ENCODE results near the gene CTNND2. TPM values are rescaled to one million over a fixed set of nuclear protein-coding genes. Genes with fewer than 3 reads are reported as not detected.

The CTNND2 gene
- total RNA-seq, 1 donor from 2014 or later: not detected

- no peak for DNase-seq (ENCODE audit: low read depth)
Measured at GRCh38 chr5:11387382-11387781, 516.9 kb downstream of the CTNND2 start.

DNA sequence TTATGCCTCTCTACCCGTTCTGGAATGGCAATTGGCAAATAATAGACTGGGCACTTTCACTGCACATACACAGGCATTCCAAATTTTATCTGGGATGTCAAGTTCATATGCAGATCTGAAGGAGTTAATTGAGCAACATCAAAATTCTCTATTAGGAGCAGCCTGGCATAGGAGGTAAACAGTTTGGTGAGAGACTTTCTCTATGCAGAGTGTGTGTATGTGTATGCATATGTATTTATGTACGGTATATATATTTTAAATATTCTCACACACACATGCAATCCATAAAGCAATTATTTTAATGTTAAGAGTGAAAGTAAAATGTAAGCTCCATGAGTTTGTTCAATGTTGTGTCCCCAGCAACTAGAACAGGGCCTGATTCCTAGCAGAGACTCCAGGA, 517.8 kb downstream of the CTNND2 start:
- no peak for DNase-seq (ENCODE audit: low read depth)

DNA sequence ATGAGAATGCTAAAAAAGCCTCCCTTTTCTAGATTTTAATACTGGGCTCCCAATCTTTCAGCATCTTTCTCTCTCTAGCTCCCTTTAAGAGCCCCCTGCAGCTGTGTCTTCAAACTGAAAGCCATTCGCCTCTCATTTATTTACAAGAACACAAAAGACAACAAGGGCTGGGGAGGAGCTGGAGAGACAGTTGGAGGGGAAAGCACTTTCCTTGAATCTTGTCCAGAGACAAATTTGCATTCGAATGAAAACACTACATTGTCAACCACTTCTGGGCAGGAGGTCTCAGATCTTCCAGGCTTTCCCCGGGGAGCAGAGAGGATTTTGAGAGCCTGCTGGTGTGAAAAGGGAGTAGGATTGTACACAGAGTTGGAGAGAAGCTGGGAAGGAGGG, 518.3 kb downstream of the CTNND2 start:
- DNase-seq (ENCODE audit: low read depth): no peak

DNA sequence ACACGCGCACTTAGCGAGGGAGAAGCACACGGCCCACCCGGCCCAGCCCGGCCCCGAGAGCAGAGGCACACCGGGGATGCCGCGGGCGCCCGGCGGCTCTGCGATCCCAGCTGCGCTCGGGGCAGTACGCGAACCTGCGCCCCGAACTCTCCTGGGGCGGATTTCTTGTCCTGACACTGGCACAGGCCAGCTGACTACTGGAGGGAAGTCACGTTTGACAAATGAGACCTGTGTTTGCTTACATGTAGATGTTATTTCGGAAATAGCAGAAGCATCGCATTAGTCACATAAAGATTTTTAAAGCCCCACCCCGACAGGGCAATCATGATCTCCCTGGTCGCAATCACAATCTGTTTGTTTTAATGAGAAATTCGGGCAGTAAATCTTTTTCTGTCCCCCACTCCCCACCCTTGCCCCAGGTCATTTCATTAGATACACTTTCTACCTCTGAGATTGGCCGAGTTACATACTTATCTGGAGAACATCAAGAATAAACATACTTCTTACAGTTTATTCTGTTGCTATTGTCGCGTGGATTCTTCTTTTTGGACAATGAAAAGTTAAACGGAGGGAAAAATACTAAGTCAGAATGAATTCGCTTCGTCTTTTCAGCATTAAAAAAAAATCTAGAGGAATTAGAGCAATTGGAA, 518.9 kb downstream of the CTNND2 start:
- DNase-seq (ENCODE audit: low read depth): no peak

DNA sequence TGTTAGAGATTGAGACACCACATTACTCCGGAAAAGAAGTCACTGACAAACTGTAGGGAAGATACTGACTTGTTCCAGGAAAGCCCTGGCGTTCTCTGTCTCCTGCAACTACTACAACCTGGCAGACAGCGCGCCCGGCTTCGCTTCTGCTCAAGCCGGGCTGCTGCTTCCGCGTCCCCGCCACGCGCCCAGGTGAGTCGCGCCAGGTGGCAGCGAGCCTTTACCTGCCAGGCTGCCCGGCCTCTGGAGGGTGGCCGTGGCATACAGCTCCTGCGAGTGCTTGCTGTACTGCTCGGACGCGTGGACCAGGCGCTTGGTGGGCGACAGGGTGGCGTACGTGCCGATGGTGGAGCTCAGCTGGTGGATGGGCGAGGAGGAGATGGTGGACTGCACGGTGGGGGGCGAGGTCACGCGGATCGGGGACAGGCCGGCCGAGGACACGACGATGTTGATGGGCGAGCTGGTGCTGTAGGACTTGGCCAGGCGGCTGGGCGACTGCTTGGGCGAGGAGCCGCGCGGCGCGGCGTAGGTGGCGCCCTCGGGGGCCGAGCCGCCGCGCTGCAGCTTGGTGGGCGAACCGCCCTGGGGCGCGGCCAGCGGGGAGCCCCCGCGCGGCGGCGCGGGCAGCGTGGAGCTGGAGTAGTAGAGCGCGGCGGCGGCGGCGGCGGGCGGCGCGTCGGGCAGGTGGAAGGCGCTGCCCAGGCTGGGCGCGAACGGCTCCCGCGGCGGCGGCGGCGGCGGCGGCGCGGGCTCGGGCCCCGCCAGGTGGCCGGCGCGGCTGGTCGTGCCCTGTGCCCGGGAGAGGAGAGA, 519.6 kb downstream of the CTNND2 start:
- no peak for DNase-seq (ENCODE audit: low read depth)

DNA sequence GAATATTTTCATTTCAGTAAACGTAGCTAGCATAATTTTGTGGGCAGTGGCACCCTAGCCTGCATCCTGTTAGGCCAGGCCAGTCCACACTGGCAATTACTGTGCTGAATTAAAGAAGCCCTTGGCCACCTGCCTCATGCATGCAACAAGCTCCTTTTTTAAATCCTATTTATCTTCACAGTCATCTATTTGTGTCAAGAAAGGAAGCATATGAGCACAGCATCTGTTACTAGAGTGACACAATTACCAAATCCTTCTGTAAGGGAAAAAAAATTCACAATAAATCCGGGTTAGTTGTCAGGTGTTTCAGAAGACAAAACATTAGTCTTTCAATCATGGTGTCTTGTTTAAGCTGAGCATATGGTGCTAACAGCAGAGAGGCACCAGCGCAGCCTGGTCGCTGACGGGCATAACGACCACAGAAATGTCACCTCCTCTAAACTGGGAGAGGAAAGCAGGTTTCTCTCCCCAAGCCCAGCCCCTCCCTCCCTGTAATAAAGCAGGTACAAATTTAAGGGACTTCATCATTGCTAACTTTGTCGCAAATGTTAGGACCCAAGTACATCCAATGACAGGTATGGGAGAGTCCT, 520.6 kb downstream of the CTNND2 start:
- DNase-seq (ENCODE audit: low read depth): no peak

DNA sequence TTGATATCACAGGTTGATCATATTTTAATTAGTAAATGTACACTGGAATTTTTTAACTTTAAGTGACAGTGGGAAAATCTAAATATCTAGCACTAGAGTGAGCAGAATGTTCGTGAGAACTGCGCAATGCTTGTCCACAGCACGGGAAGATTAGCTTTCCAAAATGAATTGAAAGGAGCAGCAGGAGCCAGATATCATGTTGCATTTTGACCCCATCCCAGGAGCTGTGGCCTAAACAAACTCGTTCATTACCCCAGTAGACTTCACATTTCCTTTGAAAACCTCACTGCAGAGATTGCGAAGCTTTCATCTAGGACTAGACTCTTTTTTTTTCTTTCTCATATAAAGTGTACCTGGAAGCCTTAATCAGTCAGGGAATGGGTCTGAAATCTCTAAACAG, 525.8 kb downstream of the CTNND2 start:
- no peak for DNase-seq (ENCODE audit: low read depth)

- DNase-seq (ENCODE audit: low read depth): no peak
Measured at GRCh38 chr5:11377896-11378295, 526.4 kb downstream of the CTNND2 start.

DNA sequence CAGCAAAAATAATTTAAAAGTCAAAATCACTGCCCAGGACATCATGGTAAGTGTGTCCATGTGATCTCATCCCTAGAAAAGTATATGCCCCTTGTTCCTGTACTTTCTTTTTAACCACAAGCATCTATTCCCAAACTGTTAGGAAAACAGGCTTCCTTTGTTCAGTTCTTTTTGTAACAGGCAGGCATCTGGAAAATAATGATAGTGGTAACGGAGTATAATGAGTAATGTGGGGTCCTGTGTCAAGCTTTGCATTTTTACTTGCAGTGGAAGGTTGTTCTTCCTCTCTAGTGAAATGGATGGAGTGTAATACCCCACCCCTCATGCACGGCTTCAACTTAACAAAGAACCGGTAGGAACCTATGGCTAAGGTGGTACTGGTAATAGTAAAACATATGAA, 532.1 kb downstream of the CTNND2 start:
- no peak for DNase-seq (ENCODE audit: low read depth)

DNA sequence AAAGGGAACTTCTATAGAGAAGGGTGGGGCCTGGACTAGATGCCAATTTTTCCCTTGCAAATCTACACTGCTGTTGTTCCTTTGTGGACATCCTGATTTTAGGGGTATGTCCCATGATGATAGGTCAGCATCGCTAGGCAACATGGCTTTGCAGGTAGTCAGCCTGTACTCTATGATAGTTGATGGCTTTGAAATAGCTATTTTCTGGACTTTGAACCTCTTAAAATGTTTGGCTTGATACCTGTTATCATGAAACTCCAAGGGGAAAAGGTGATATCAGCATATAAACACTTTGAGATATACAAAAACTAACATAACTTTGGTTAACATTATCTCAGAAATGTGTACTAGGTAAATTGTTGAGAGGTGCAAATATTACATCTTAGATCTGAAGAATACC, 533.2 kb downstream of the CTNND2 start:
- no peak for DNase-seq (ENCODE audit: low read depth)

DNA sequence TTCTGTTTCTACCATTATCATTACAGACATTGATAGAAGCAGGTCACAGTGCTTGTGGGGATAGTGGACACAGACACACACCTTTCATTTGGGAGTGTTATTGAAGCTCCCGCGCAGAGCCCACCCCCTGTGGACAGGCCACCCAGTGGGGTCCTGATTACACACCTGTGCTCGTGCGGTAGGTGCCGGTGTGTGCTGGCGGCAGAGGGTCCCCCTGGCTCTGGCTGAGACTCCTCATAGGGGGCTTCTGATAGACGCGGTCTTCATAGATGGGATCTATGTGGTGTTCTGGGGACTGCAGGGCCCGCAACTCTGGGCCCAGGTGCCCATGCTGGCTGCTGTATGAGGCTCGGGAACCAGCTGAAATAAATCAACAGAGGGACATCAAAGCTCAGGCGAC, 539.7 kb downstream of the CTNND2 start:
- no peak for DNase-seq (ENCODE audit: low read depth)

GRCh38 chr5:11363631-11364178, 540.5 kb downstream of the CTNND2 start:
- DNase-seq (ENCODE audit: low read depth): no peak

DNA sequence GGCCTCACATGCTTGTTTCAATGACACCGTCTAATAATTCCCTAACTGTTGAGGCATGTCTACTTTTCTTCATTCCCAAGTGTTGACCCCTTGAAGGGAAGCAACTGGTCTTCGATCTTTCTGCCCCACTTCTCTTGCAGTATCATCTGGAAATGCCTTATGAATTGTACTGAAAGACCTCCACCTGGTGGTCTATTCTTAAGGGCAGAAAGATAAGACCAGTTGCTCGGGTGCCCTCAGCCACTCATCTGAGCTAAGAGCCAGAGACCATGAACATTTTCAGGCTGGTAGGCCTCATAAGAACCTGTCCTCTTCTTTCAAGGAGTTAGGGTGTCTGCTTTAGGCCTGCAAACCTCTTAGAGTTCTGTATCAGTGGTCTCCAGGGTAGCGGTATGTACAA, 542.5 kb downstream of the CTNND2 start:
- no peak for DNase-seq (ENCODE audit: low read depth)

- DNase-seq (ENCODE audit: low read depth): no peak
Measured at GRCh38 chr5:11357928-11358327, 546.3 kb downstream of the CTNND2 start.

GRCh38 chr5:11355491-11355890, 548.8 kb downstream of the CTNND2 start:
- DNase-seq (ENCODE audit: low read depth): no peak

- DNase-seq (ENCODE audit: low read depth): no peak
Measured at GRCh38 chr5:11346336-11346735, 557.9 kb downstream of the CTNND2 start.

DNA sequence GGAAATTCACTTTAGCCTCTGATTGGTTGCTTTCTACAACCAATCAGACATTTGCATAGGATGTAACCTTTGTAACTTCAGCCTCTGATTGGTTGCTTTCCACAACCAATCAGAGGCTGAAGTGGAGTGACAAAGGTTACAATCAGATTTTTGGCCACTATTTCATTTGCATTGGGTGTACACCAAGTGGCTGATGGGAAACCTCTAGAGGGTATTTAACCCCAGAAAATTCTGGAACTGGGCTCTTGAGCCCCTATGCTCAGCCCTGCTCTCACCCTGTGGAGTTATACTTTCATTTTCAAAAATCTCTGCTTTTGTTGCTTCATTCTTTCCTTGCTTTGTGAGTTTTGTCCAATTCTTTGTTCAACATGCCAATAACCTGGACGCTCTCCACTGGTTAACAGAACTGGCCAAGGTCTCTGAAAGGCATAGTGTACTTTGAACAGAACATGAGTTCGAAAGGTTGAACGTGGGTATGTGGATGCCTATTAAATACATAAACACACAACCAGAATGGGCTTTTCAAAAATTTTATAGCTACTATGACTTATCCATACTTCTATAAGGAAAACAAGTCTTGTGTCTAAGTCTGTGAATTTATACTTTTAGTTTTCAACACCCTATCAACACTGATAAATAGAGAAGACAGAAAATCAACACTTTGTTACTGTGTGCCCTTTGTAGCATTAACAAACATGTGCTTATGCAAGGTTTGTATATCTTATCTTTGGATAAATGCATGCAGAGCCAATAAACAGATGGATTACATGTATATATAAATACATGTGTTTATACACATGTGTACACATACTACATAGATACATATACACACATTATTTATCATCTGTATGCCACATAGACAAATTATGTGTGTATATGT, 568.1 kb downstream of the CTNND2 start:
- DNase-seq (ENCODE audit: low read depth): no peak

DNA sequence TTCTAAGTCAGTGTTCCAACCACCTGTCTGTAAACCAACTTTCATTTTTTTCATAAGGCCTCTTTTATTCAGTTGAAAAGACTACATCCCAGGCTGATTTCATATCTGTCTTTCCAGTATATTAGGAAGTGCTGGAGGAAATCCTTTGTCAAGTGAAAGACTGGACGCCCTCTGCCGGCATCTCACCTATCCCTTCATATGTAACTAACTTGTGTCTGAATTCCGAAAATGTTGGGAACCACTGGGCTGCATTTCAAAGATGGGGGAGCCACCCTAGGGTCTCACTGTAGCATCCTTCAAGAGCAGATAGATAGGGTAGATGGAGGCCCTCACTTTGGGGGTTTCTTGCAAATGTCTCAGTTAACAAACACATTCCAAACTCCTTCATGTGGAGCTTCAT, 569.8 kb downstream of the CTNND2 start:
- DNase-seq (ENCODE audit: low read depth): no peak

GRCh38 chr5:11329679-11330078, 574.6 kb downstream of the CTNND2 start:
- no peak for DNase-seq (ENCODE audit: low read depth)

GRCh38 chr5:11324521-11325289, 579.5 kb downstream of the CTNND2 start:
- DNase-seq (ENCODE audit: low read depth): no peak

GRCh38 chr5:11323761-11324160, 580.5 kb downstream of the CTNND2 start:
- no peak for DNase-seq (ENCODE audit: low read depth)
